GM23338 (cell line): Measurements from ENCODE around the gene NR5A2. TPM values are rescaled to one million over a fixed set of nuclear protein-coding genes. Genes with fewer than 3 reads are reported as not detected.

Source experiments
- ATAC-seq: fragments of 200-7000 bp; cut with Tn5 transposase; 3 replicates; pipeline ENCODE4 v1.9.1; 2020
- DNase-seq: peaks from one replicate; pipeline ENCODE4 v3.0.0-alpha.2; 2015; ENCODE audit warnings: low spot score
- H2AFZ ChIP-seq: fragments of 200-600 bp; sonication (generic); 2 replicates; pipeline ENCODE4 v1.8.0; 2016; ENCODE audit warnings: antibody characterized with exemption, mild to moderate bottlenecking, moderate library complexity
- H3F3A ChIP-seq: fragments of 200-600 bp; sonication (generic); replicated peaks from 2 replicates; pipeline ENCODE4 v1.8.0; 2017; ENCODE audit warnings: antibody characterized with exemption, mixed run types, low read depth
- H3K27ac ChIP-seq: fragments of 200-600 bp; sonication (generic); 2 replicates; pipeline ENCODE4 v1.6.1; 2016; ENCODE audit warnings: low read depth
- H3K27me3 ChIP-seq: fragments of 200-600 bp; sonication (generic); 2 replicates; pipeline ENCODE4 v1.8.0; 2016; ENCODE audit warnings: mild to moderate bottlenecking, mixed run types, moderate library complexity; ENCODE audit not compliant: insufficient read depth
- H3K36me3 ChIP-seq: fragments of 200-600 bp; sonication (generic); 2 replicates; pipeline ENCODE4 v1.8.0; 2016; ENCODE audit warnings: mild to moderate bottlenecking; ENCODE audit not compliant: insufficient read depth
- H3K4me1 ChIP-seq: fragments of 200-600 bp; sonication (generic); 2 replicates; pipeline ENCODE4 v1.8.0; 2016; ENCODE audit warnings: mild to moderate bottlenecking, moderate library complexity; ENCODE audit not compliant: insufficient read depth
- H3K4me2 ChIP-seq: fragments of 200-600 bp; sonication (generic); 2 replicates; pipeline ENCODE4 v1.7.1; 2017; ENCODE audit warnings: mixed run types
- H3K4me3 ChIP-seq: fragments of 200-600 bp; sonication (generic); 2 replicates; pipeline ENCODE4 v1.6.1; 2016; ENCODE audit warnings: mixed run types
- H3K79me2 ChIP-seq: fragments of 200-600 bp; sonication (generic); replicated peaks from 2 replicates; pipeline ENCODE4 v1.8.0; 2017; ENCODE audit warnings: mild to moderate bottlenecking; ENCODE audit not compliant: insufficient read depth
- H3K9me2 ChIP-seq: fragments of 200-600 bp; sonication (generic); 2 replicates; pipeline ENCODE4 v1.8.0; 2017; ENCODE audit not compliant: insufficient read depth
- H4K20me1 ChIP-seq: fragments of 200-600 bp; sonication (generic); replicated peaks from 2 replicates; pipeline ENCODE4 v1.8.0; 2017; ENCODE audit warnings: mild to moderate bottlenecking; ENCODE audit not compliant: insufficient read depth
- H3K27ac Mint-ChIP-seq: 2 replicates; pipeline ENCODE4 v1.8.0; 2020; ENCODE audit warnings: inconsistent platforms, mild to moderate bottlenecking, moderate library complexity, mixed read lengths
- H3K27me3 Mint-ChIP-seq: 3 replicates; pipeline ENCODE4 v1.8.0; 2022; ENCODE audit warnings: low read depth, mild to moderate bottlenecking, moderate library complexity, mixed read lengths, inconsistent platforms; ENCODE audit not compliant: insufficient read depth, poor library complexity
- H3K36me3 Mint-ChIP-seq: 3 replicates; pipeline ENCODE4 v1.8.0; 2021; ENCODE audit warnings: low read depth, mild to moderate bottlenecking, inconsistent platforms, moderate library complexity, mixed read lengths
- H3K4me1 Mint-ChIP-seq: 3 replicates; pipeline ENCODE4 v1.8.0; 2020; ENCODE audit warnings: mild to moderate bottlenecking, inconsistent platforms, mixed read lengths
- H3K4me3 Mint-ChIP-seq: 3 replicates; pipeline ENCODE4 v1.8.0; 2021; ENCODE audit warnings: moderate library complexity, mild to moderate bottlenecking, inconsistent platforms, mixed read lengths
- H3K9me3 Mint-ChIP-seq: 3 replicates; pipeline ENCODE4 v1.8.0; 2020; ENCODE audit warnings: moderate library complexity, mild to moderate bottlenecking, inconsistent platforms, mixed read lengths
- CREB1 ChIP-seq: fragments of 250-450 bp; sonication (Bioruptor Pico); IDR thresholded peaks from 2 replicates; pipeline ENCODE4 v1.5.0; 2020; ENCODE audit warnings: low read depth, mild to moderate bottlenecking, moderate library complexity
- CTCF ChIP-seq, 2 experiments: fragments of 200-600 bp in 1 of 2; sonication (generic) in 1 of 2; conservative IDR thresholded peaks; 2 replicates each; pipeline versions ENCODE4 v1.5.1 to v1.6.1; 2016 to 2017; ENCODE audit warnings: antibody characterized with exemption in 2 of 2, low read depth in 2 of 2, mild to moderate bottlenecking in 2 of 2, moderate library complexity in 1 of 2
- ETS1 ChIP-seq: IDR thresholded peaks from 2 replicates; pipeline ENCODE4 v1.6.1; 2016; ENCODE audit warnings: antibody characterized with exemption
- EZH2phosphoT487 ChIP-seq: fragments of 200-600 bp; sonication (generic); IDR thresholded peaks from one replicate; pipeline ENCODE4 v1.8.1; 2018; ENCODE audit warnings: antibody characterized with exemption; ENCODE audit not compliant: unreplicated experiment
- JUNB ChIP-seq: IDR thresholded peaks from one replicate; pipeline ENCODE4 v1.6.1; 2016; ENCODE audit warnings: antibody characterized with exemption; ENCODE audit not compliant: unreplicated experiment
- NANOG ChIP-seq: IDR thresholded peaks from 2 replicates; pipeline ENCODE4 v1.6.1; 2016; ENCODE audit warnings: antibody characterized with exemption, borderline replicate concordance
- POLR2AphosphoS5 ChIP-seq: IDR thresholded peaks from 2 replicates; pipeline ENCODE4 v1.6.1; 2016; ENCODE audit warnings: antibody characterized with exemption, low read depth
- REST ChIP-seq: IDR thresholded peaks from one replicate; pipeline ENCODE4 v1.6.1; 2018; ENCODE audit warnings: antibody characterized with exemption; ENCODE audit not compliant: unreplicated experiment
- STAT1 ChIP-seq: IDR thresholded peaks from one replicate; pipeline ENCODE4 v1.6.1; 2016; ENCODE audit warnings: antibody characterized with exemption; ENCODE audit not compliant: unreplicated experiment
- ZNF114 ChIP-seq: fragments of 250-450 bp; sonication (Bioruptor Pico); IDR thresholded peaks from 2 replicates; pipeline ENCODE4 v1.5.0; 2020; ENCODE audit warnings: mild to moderate bottlenecking, moderate library complexity
- ZNF331 ChIP-seq: fragments of 250-450 bp; sonication (Bioruptor Pico); IDR thresholded peaks from 2 replicates; pipeline ENCODE4 v1.5.0; 2020; ENCODE audit warnings: low read depth, mild to moderate bottlenecking, moderate library complexity
- ZNF462 ChIP-seq: fragments of 250-450 bp; sonication (Bioruptor Pico); IDR thresholded peaks from 2 replicates; pipeline ENCODE4 v1.5.0; 2020; ENCODE audit warnings: mild to moderate bottlenecking, moderate library complexity
- polyA plus RNA-seq: library from polyadenylated mRNA; unstranded; fragments of >200 nt; fragmentation: Nextera tagmentation; extraction: Ambion mirVana; gene quantifications from 2 replicates; pipeline ENCODE4 v1.2.1, GENCODE V29; 2016
- total RNA-seq: library from RNA; depleted of rRNA; stranded (reverse); fragments of >200 nt; shearing (Covaris generic); gene quantifications from 2 replicates; pipeline ENCODE4 v1.2.3, GENCODE V29; 2014

NR5A2 gene
- total and polyA plus RNA-seq, 2 experiments from 2014 or later: 4.4 to 13.1 TPM

- peak overlapping the region; percentile 85 for H3K4me3 Mint-ChIP-seq
Observed at GRCh38 chr1:200029822-200030152, 2.3 kb downstream of the NR5A2 start.

More at GRCh38 chr1:200029822-200030152, 2.3 kb downstream of the NR5A2 start:
- H3K4me1 Mint-ChIP-seq: peaks cover 20% of the 10 kb centered on the region
- Histone ChIP-seq H3K27ac (0 out of 2 replicates have a peak overlapping the region, but pooled peaks have one; percentile 78), H3K79me2 (no peaks in the 10 kb centered on the region), H3K27me3 (peaks cover 50% of the 10 kb centered on the region), H4K20me1 (no peaks in the 10 kb centered on the region), H3K9me2 (no peaks in the 10 kb centered on the region), H3K4me2 (peak overlapping the region; percentile 86), H3K36me3 (peaks cover 4% of the 10 kb centered on the region; the same call in 1 of the 2 replicates), H3F3A (peaks cover 18% of the 10 kb centered on the region), H3K4me3 (peak overlapping the region; percentile 79), H3K4me1 (peaks cover 43% of the 10 kb centered on the region), H2AFZ (peak overlapping the region; percentile 97)
- no peaks in the 10 kb centered on the region for H3K9me3 Mint-ChIP-seq
- DNase-seq: no peak
- no peak overlapping the region for H3K27ac Mint-ChIP-seq
- H3K27me3 Mint-ChIP-seq: peaks cover 28% of the 10 kb centered on the region
- ATAC-seq: peak; percentile 56
- no peaks in the 10 kb centered on the region for H3K36me3 Mint-ChIP-seq
- TF ChIP-seq STAT1 (no peak), ETS1 (no peak), CTCF (conservative IDR thresholded peaks at IDR 0.05; ENCODE audit: low read depth in 2 of 2) (no peak), EZH2phosphoT487 (no peak), JUNB (no peak), ZNF462 (no peak), REST (no peak), ZNF114 (CRISPR knock-in tag) (no peak), NANOG (no peak), CREB1 (no peak), ZNF331 (no peak), POLR2AphosphoS5 (no peak)
